Smooth muscle cell (in vitro differentiated cells): Measurements from ENCODE around the gene TAOK2. TPM values are rescaled to one million over a fixed set of nuclear protein-coding genes. Genes with fewer than 3 reads are reported as not detected.

ENCODE experiments used
- DNase-seq: peaks from one replicate; lab custom pipeline; 2025; ENCODE audit not compliant: unreplicated experiment; lab: John Stamatoyannopoulos, UW
- H2AFZ ChIP-seq: fragments of 200-600 bp; sonication (generic); 2 replicates; pipeline ENCODE4 v1.6.0; 2016; ENCODE audit warnings: antibody characterized with exemption, low read depth, mild to moderate bottlenecking
- H3F3A ChIP-seq: fragments of 200-600 bp; sonication (generic); 2 replicates; pipeline ENCODE4 v1.6.0; 2017; ENCODE audit warnings: antibody characterized with exemption, low read depth
- H3K27ac ChIP-seq: fragments of 200-600 bp; sonication (generic); 2 replicates; pipeline ENCODE4 v1.5.1; 2016; ENCODE audit warnings: low read depth, mild to moderate bottlenecking
- H3K27me3 ChIP-seq: fragments of 200-600 bp; sonication (generic); 2 replicates; pipeline ENCODE4 v1.6.1; 2016; ENCODE audit warnings: low read depth, mild to moderate bottlenecking
- H3K36me3 ChIP-seq: fragments of 200-600 bp; sonication (generic); 2 replicates; pipeline ENCODE4 v1.5.1; 2016; ENCODE audit warnings: low read depth
- H3K4me1 ChIP-seq: fragments of 200-600 bp; sonication (generic); 2 replicates; pipeline ENCODE4 v1.5.1; 2016; ENCODE audit warnings: low read depth
- H3K4me2 ChIP-seq: fragments of 200-600 bp; sonication (generic); 2 replicates; pipeline ENCODE4 v1.6.0; 2016; ENCODE audit warnings: mild to moderate bottlenecking
- H3K4me3 ChIP-seq: fragments of 200-600 bp; sonication (generic); 2 replicates; pipeline ENCODE4 v1.5.1; 2016; ENCODE audit warnings: mild to moderate bottlenecking
- H3K79me2 ChIP-seq: fragments of 200-600 bp; sonication (generic); 2 replicates; pipeline ENCODE4 v1.6.0; 2016; ENCODE audit warnings: low read depth, mild to moderate bottlenecking
- H3K9ac ChIP-seq: fragments of 200-600 bp; sonication (generic); 2 replicates; pipeline ENCODE4 v1.6.0; 2016; ENCODE audit warnings: low read depth
- H3K9me3 ChIP-seq: fragments of 200-600 bp; sonication (generic); replicated peaks from 2 replicates; pipeline ENCODE4 v1.5.1; 2016; ENCODE audit warnings: low read depth
- H4K20me1 ChIP-seq: fragments of 200-600 bp; sonication (generic); 2 replicates; pipeline ENCODE4 v1.6.0; 2016; ENCODE audit warnings: low read depth
- WGBS: methylation state at CpG from one replicate; pipeline ENCODE4 v1.1.7; 2016; ENCODE audit warnings: low lambda C conversion rate; 5-methylcytosine and 5-hydroxymethylcytosine counted together
- polyA plus RNA-seq: library from polyadenylated mRNA; unstranded; fragments of >200 nt; fragmentation: Nextera tagmentation; extraction: Ambion mirVana; gene quantifications from 2 replicates; pipeline ENCODE4 v1.2.1, GENCODE V29; 2016
- total RNA-seq: library from RNA; depleted of rRNA; stranded (reverse); fragments of >200 nt; gene quantifications from 2 replicates; pipeline ENCODE4 v1.2.3, GENCODE V29; 2014
- TF ChIP-seq, protein P1 (sequence below): fragments of 200-600 bp; sonication (generic); IDR thresholded peaks from 2 replicates; pipeline ENCODE4 v1.5.1; 2017; ENCODE audit warnings: borderline replicate concordance, mild to moderate bottlenecking, antibody characterized with exemption; ENCODE audit not compliant: insufficient read depth, poor library complexity, severe bottlenecking

Gene TAOK2
- total and polyA plus RNA-seq, 2 experiments from 2014 or later = 26.0 to 26.2 TPM

DNA sequence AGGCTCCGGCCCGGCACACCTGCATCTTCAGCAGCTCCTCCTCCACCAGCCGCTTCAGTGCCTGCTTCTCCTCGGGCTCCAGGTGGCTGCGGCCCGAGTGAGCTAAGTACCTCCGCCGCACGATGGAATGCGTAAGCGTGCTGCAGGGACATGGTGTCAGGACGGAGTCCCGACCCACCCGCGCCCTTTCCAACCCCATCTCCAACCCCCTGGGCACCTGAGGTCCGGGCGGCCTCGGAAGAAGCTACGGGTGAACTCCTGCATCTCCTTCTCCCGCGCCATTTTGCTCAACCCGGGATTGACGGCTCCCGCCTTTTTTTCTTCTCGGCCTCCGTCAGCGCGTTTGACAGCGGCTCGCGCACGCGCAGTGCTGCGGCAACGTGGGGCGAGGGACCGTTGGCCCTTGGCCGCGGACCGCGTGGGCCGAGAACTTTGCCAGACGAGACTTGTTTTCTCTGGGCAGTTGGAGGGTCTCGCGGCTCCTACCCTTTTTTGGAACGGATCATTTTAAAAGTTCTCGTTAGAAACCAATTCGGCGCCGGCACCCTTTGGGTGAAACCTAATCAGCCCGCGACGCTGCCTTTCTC, 21.7 kb downstream of the TAOK2 start, which contains the start of gene HIRIP3:
HIRIP3 (minus strand) TSS at position 294 of the 587 bp plus-strand sequence; CDS start at position 282, 12 bp downstream.
- peak within 1 kb of the TSS; percentile 95 for H3K27ac ChIP-seq
- no peaks in the 10 kb centered on the region for H3K9me3 ChIP-seq
- TF ChIP-seq, protein P1, sequence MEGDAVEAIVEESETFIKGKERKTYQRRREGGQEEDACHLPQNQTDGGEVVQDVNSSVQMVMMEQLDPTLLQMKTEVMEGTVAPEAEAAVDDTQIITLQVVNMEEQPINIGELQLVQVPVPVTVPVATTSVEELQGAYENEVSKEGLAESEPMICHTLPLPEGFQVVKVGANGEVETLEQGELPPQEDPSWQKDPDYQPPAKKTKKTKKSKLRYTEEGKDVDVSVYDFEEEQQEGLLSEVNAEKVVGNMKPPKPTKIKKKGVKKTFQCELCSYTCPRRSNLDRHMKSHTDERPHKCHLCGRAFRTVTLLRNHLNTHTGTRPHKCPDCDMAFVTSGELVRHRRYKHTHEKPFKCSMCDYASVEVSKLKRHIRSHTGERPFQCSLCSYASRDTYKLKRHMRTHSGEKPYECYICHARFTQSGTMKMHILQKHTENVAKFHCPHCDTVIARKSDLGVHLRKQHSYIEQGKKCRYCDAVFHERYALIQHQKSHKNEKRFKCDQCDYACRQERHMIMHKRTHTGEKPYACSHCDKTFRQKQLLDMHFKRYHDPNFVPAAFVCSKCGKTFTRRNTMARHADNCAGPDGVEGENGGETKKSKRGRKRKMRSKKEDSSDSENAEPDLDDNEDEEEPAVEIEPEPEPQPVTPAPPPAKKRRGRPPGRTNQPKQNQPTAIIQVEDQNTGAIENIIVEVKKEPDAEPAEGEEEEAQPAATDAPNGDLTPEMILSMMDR = no peak
- peak; percentile 78 for DNase-seq
- H3K4me3 ChIP-seq = peak within 1 kb of the TSS; percentile 94
- H3F3A ChIP-seq = peaks cover under 1% of the 10 kb centered on the region
- WGBS = 1% methylated on average over 53 of the region's 53 CpGs
- H3K79me2 ChIP-seq = peaks cover 10% of the 10 kb centered on the region
- H4K20me1 ChIP-seq = no peaks in the 10 kb centered on the region
- H3K27me3 ChIP-seq = no peaks in the 10 kb centered on the region
- peaks cover 11% of the 10 kb centered on the region for H3K4me1 ChIP-seq
- no peaks in the 10 kb centered on the region for H3K36me3 ChIP-seq
- peak within 1 kb of the TSS; percentile 94 for H3K9ac ChIP-seq
- H3K4me2 ChIP-seq = peak within 1 kb of the TSS; percentile 92
- peak within 1 kb of the TSS; percentile 98 for H2AFZ ChIP-seq

DNA sequence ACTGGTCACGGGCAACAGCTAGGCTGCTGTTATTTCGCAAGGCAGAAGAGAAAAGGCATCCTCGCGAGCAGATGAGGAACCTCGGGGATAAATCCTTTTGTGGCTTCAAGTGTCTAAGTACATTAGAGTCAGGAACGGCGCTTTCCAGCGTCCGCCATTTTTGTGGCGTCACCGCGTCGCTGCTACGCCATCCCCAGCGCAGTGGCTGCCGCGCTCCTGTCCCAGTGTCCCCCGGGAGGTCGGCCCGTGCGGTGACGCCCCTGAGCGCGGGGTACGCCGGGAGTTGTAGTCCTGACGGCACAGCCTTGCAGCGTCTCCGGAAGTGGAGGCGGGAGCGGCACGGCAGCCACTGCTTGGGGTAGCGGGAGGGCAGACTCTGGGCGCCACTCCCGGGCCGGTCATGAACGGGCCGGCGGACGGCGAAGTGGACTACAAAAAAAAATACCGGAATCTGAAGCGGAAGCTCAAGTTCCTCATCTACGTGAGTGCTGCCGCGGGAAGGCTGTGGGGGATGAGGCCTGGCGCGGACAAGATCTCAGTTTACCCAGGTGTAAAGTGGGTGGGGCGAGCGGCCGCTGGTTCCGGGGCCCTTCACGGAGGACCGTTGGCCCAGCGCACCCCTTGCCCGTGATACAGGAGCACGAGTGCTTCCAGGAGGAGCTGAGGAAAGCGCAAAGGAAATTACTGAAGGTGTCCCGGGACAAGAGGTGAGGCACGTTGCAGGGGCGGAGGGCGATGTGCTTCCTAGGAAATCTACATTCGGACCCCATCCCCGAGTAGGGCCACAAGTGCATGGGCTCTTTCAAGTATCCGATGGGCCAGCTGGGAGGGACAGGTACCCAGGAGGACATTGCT, 22.5 kb downstream of the TAOK2 start, which contains the start of gene INO80E:
INO80E (plus strand) TSS at position 331 of the 855 bp plus-strand sequence; CDS start at position 401, 70 bp downstream.
- WGBS = 2% methylated on average over 65 of the region's 65 CpGs

GRCh38 chr16:29996766-29997250, 23.1 kb downstream of the TAOK2 start:
- H3K9me3 ChIP-seq = no peaks in the 10 kb centered on the region
- peaks cover 10% of the 10 kb centered on the region for H3K79me2 ChIP-seq
- H3K36me3 ChIP-seq = no peaks in the 10 kb centered on the region
- H3K4me3 ChIP-seq = peak overlapping the region; percentile 94
- no peaks in the 10 kb centered on the region for H3K27me3 ChIP-seq
- peak overlapping the region; percentile 98 for H2AFZ ChIP-seq
- DNase-seq = no peak
- peak overlapping the region; percentile 92 for H3K4me2 ChIP-seq
- no peaks in the 10 kb centered on the region for H3F3A ChIP-seq
- H3K9ac ChIP-seq = peak overlapping the region; percentile 81
- TF ChIP-seq, protein P1 = no peak
- H4K20me1 ChIP-seq = no peaks in the 10 kb centered on the region
- H3K4me1 ChIP-seq = peaks cover 11% of the 10 kb centered on the region
- H3K27ac ChIP-seq = no peak overlapping the region
- 34% methylated on average over 9 of the region's 9 CpGs for WGBS

More for the DNA sequence above, 22.5 kb downstream of the TAOK2 start, which contains the start of gene INO80E:
- H3K4me3 ChIP-seq = peak within 1 kb of the TSS; percentile 94
- peak; percentile 84 for DNase-seq
- no peaks in the 10 kb centered on the region for H3F3A ChIP-seq
- no peaks in the 10 kb centered on the region for H3K36me3 ChIP-seq
- peak within 1 kb of the TSS; percentile 98 for H2AFZ ChIP-seq
- TF ChIP-seq, protein P1 = no peak
- no peaks in the 10 kb centered on the region for H4K20me1 ChIP-seq
- peak within 1 kb of the TSS; percentile 92 for H3K4me2 ChIP-seq
- H3K27ac ChIP-seq = peak within 1 kb of the TSS; percentile 95
- H3K79me2 ChIP-seq = peaks cover 10% of the 10 kb centered on the region
- no peaks in the 10 kb centered on the region for H3K27me3 ChIP-seq
- no peaks in the 10 kb centered on the region for H3K9me3 ChIP-seq
- H3K9ac ChIP-seq = peak within 1 kb of the TSS; percentile 94
- peaks cover 11% of the 10 kb centered on the region for H3K4me1 ChIP-seq
